Activated CD8-positive, alpha-beta T cell treated with anti-CD3 and anti-CD28 coated beads, Interleukin-2, amount 10 ng/mL, durations not matched to agents 7 days and 5 days (primary cell): ENCODE data around the gene ANKRD27. TPM values are rescaled to one million over a fixed set of nuclear protein-coding genes. Genes with fewer than 3 reads are reported as not detected.
"Not testable (repeated sequence)": the region's sequence is repeated elsewhere in the genome, so short reads cannot be mapped to it uniquely, and the experiment has no call there.

Experiments
- ATAC-seq: fragments of 150-1000 bp; cut with Tn5 transposase; one replicate; pipeline ENCODE4 v1.10.0; 2021; ENCODE audit warnings: moderate library complexity
- CTCF ChIA-PET: fragments of 350-600 bp; sonication (Branson Sonifier 250); formaldehyde crosslinking; loops from one replicate; lab custom pipeline; 2021; ENCODE audit warnings: antibody characterized with exemption; lab: Charles Lee
- POLR2A ChIA-PET: fragments of 350-600 bp; sonication (Branson Sonifier 250); formaldehyde crosslinking; loops from one replicate; lab custom pipeline; 2021; ENCODE audit warnings: antibody characterized with exemption; lab: Charles Lee
- DNase-seq: peaks from one replicate; pipeline ENCODE4 v3.0.0-alpha.2; 2020
- H3K27ac Mint-ChIP-seq: one replicate; pipeline ENCODE4 v1.8.0; 2021; ENCODE audit warnings: mild to moderate bottlenecking, mixed read lengths
- H3K27me3 Mint-ChIP-seq: one replicate; pipeline ENCODE4 v1.8.0; 2021; ENCODE audit warnings: low read depth, mixed read lengths
- H3K36me3 Mint-ChIP-seq: one replicate; pipeline ENCODE4 v1.8.0; 2021; ENCODE audit warnings: low read depth, mixed read lengths
- H3K4me1 Mint-ChIP-seq: one replicate; pipeline ENCODE4 v1.8.0; 2021; ENCODE audit warnings: low read depth, mixed read lengths
- H3K4me3 Mint-ChIP-seq: one replicate; pipeline ENCODE4 v1.8.0; 2021; ENCODE audit warnings: mild to moderate bottlenecking, mixed read lengths
- H3K9me3 Mint-ChIP-seq: one replicate; pipeline ENCODE4 v1.8.0; 2022; ENCODE audit warnings: mixed read lengths; ENCODE audit not compliant: insufficient read depth
- total RNA-seq, 2 experiments: library from RNA; stranded (reverse); gene quantifications; one replicate each; pipeline ENCODE4 v1.2.3, GENCODE V29; 2021

The ANKRD27 gene
- total RNA-seq, 2 experiments from 2014 or later, result 45.1 to 45.3 TPM

GRCh38 chr19:32702010-32702409 is 27.0 kb upstream of the ANKRD27 start:
- CTCF ChIA-PET, result no interaction called here

GRCh38 chr19:32700129-32700528 is 25.1 kb upstream of the ANKRD27 start:
- ChIA-PET CTCF (interaction anchor here (1.0 kb wide), 1 partner anchor 476 kb away, joined by 3 read pairs; no protein-coding TSS in a partner anchor), POLR2A (interaction anchor here (1.7 kb wide), 1 partner anchor 9 kb away, joined by 6 read pairs; the partner anchor contains the start of gene NUDT19)
- H3K27me3 Mint-ChIP-seq, H3K27ac Mint-ChIP-seq, ATAC-seq, H3K4me3 Mint-ChIP-seq, DNase-seq: not testable (repeated sequence)
- H3K36me3 Mint-ChIP-seq, result peaks cover 91% of the 10 kb centered on the region
- peaks cover 22% of the 10 kb centered on the region for H3K9me3 Mint-ChIP-seq
- peaks cover 47% of the 10 kb centered on the region for H3K4me1 Mint-ChIP-seq

More at GRCh38 chr19:32702010-32702409, 27.0 kb upstream of the ANKRD27 start:
- Mint-ChIP-seq H3K27ac (no peak overlapping the region), H3K9me3 (peaks cover 32% of the 10 kb centered on the region), H3K36me3 (peaks cover 90% of the 10 kb centered on the region), H3K4me1 (peaks cover 36% of the 10 kb centered on the region), H3K27me3 (no peaks in the 10 kb centered on the region), H3K4me3 (no peak overlapping the region)
- no peak for DNase-seq
- POLR2A ChIA-PET, result interaction anchor here (0.6 kb wide), 1 partner anchor 11 kb away, joined by 3 read pairs; no protein-coding TSS in a partner anchor
- no peak for ATAC-seq

- DNase-seq, H3K4me3 Mint-ChIP-seq, CTCF ChIA-PET, H3K27me3 Mint-ChIP-seq, H3K27ac Mint-ChIP-seq, H3K9me3 Mint-ChIP-seq, ATAC-seq: not testable (repeated sequence)
- H3K36me3 Mint-ChIP-seq, result peaks cover 87% of the 10 kb centered on the region
- POLR2A ChIA-PET, result interaction anchor here (0.6 to 0.8 kb wide), 2 partner anchors 29 to 81 kb away, joined by 3 read pairs; no protein-coding TSS in a partner anchor
- H3K4me1 Mint-ChIP-seq, result peaks cover 71% of the 10 kb centered on the region
Observed at GRCh38 chr19:32696771-32697170, 21.8 kb upstream of the ANKRD27 start.

GRCh38 chr19:32695506-32695905 is 20.5 kb upstream of the ANKRD27 start:
- H3K4me3 Mint-ChIP-seq, DNase-seq, H3K9me3 Mint-ChIP-seq, CTCF ChIA-PET, POLR2A ChIA-PET, H3K27ac Mint-ChIP-seq, H3K27me3 Mint-ChIP-seq, ATAC-seq: not testable (repeated sequence)
- H3K4me1 Mint-ChIP-seq, result peaks cover 75% of the 10 kb centered on the region
- peaks cover 75% of the 10 kb centered on the region for H3K36me3 Mint-ChIP-seq

GRCh38 chr19:32694851-32695250 is 19.9 kb upstream of the ANKRD27 start:
- H3K9me3 Mint-ChIP-seq, H3K27ac Mint-ChIP-seq, H3K27me3 Mint-ChIP-seq, CTCF ChIA-PET, DNase-seq, POLR2A ChIA-PET, ATAC-seq: not testable (repeated sequence)
- peaks cover 74% of the 10 kb centered on the region for H3K4me1 Mint-ChIP-seq
- peak overlapping the region; percentile 78 for H3K4me3 Mint-ChIP-seq
- H3K36me3 Mint-ChIP-seq, result peaks cover 68% of the 10 kb centered on the region

- H3K27me3 Mint-ChIP-seq, POLR2A ChIA-PET, H3K27ac Mint-ChIP-seq, CTCF ChIA-PET, H3K9me3 Mint-ChIP-seq, ATAC-seq, DNase-seq: not testable (repeated sequence)
- Mint-ChIP-seq H3K4me3 (peak overlapping the region; percentile 78), H3K36me3 (peaks cover 63% of the 10 kb centered on the region), H3K4me1 (peaks cover 73% of the 10 kb centered on the region)
Observed at GRCh38 chr19:32694316-32694715, 19.3 kb upstream of the ANKRD27 start.

GRCh38 chr19:32693151-32694108 is 18.4 kb upstream of the ANKRD27 start:
- H3K4me3 Mint-ChIP-seq, result peak overlapping the region; percentile 78
- POLR2A ChIA-PET, result interaction anchor here (0.6 to 1.6 kb wide), 3 partner anchors 12 to 484 kb away, joined by 3 to 6 read pairs (median 4); no protein-coding TSS in a partner anchor
- peak; percentile 17 for ATAC-seq
- H3K9me3 Mint-ChIP-seq, CTCF ChIA-PET, H3K27me3 Mint-ChIP-seq: not testable (repeated sequence)
- peaks cover 71% of the 10 kb centered on the region for H3K4me1 Mint-ChIP-seq
- peaks cover 54% of the 10 kb centered on the region for H3K36me3 Mint-ChIP-seq
- DNase-seq, result peak; percentile 63
- peak overlapping the region; percentile 83 for H3K27ac Mint-ChIP-seq

- H3K9me3 Mint-ChIP-seq, result peaks cover under 1% of the 10 kb centered on the region
- H3K36me3 Mint-ChIP-seq, result peaks cover 47% of the 10 kb centered on the region
- H3K4me1 Mint-ChIP-seq, result peaks cover 64% of the 10 kb centered on the region
- DNase-seq, result peak; percentile 33
- ChIA-PET POLR2A (interaction anchor here (1.1 to 1.6 kb wide), 2 partner anchors 13 to 484 kb away, joined by 4 to 6 read pairs; no protein-coding TSS in a partner anchor), CTCF (no interaction called here)
- peak overlapping the region; percentile 78 for H3K4me3 Mint-ChIP-seq
- H3K27me3 Mint-ChIP-seq, result no peaks in the 10 kb centered on the region
- H3K27ac Mint-ChIP-seq, result peak overlapping the region; percentile 83
- peak; percentile 14 for ATAC-seq
Observed at GRCh38 chr19:32692727-32693061, 17.7 kb upstream of the ANKRD27 start.

GRCh38 chr19:32691952-32692726 is 17.2 kb upstream of the ANKRD27 start:
- Mint-ChIP-seq H3K4me3 (peak overlapping the region; percentile 81), H3K36me3 (peaks cover 41% of the 10 kb centered on the region), H3K27me3 (no peaks in the 10 kb centered on the region), H3K9me3 (no peaks in the 10 kb centered on the region), H3K4me1 (peaks cover 59% of the 10 kb centered on the region), H3K27ac (peak overlapping the region; percentile 83)
- ChIA-PET POLR2A (interaction anchor here (0.7 to 2.2 kb wide), 11 partner anchors 8 to 347 kb away, joined by 3 to 18 read pairs (median 6); partner anchors contain the start of genes ANKRD27, CEP89, FAAP24 and ZNF507), CTCF (interaction anchor here (0.6 to 2.8 kb wide), 5 partner anchors 9 to 425 kb away, joined by 3 to 12 read pairs (median 3); partner anchors contain the start of gene RGS9BP)
- peak; percentile 71 for ATAC-seq
- peak; percentile 71 for DNase-seq

GRCh38 chr19:32691291-32691951 is 16.4 kb upstream of the ANKRD27 start, which contains the start of gene NUDT19:
NUDT19 (plus strand) TSS chr19:32691821; CDS start chr19:32691961, 140 bp downstream.
- Mint-ChIP-seq H3K4me3 (peak within 1 kb of the TSS; percentile 81), H3K36me3 (peaks cover 35% of the 10 kb centered on the region), H3K4me1 (peaks cover 53% of the 10 kb centered on the region), H3K9me3 (no peaks in the 10 kb centered on the region), H3K27me3 (no peaks in the 10 kb centered on the region), H3K27ac (peak within 1 kb of the TSS; percentile 83)
- CTCF ChIA-PET, result interaction anchor here (0.6 to 2.8 kb wide), 6 partner anchors 8 to 426 kb away, joined by 3 to 12 read pairs (median 3); partner anchors contain the start of gene RGS9BP
- POLR2A ChIA-PET, result interaction anchor here (0.7 to 2.2 kb wide), 10 partner anchors 9 to 346 kb away, joined by 3 to 18 read pairs (median 6); partner anchors contain the start of genes ANKRD27, CEP89, FAAP24 and ZNF507
- ATAC-seq (peak; percentile 85), DNase-seq (peak; percentile 88)
